ENCODE results near the gene ZNF318. TPM values are rescaled to one million over a fixed set of nuclear protein-coding genes. Genes with fewer than 3 reads are reported as not detected.

The ZNF318 gene
- total and polyA plus RNA-seq, 2 donors (not counting 1 experiment from before 2014, with no cell fraction given) = 79.7 to 91.8 TPM

Small RNAs within 50 kb of the gene (small RNA-seq; reads per million reads assigned to genes)
- gene AL590383.1 (ENCODE audit: insufficient read length, low read depth, low replicate concordance) (not detected), gene RPL12P47 (ENCODE audit: insufficient read length, low read depth, low replicate concordance) (not detected)

Other genes with a start within 250 kb of the ZNF318 start
- gene SRF, start 198.4 kb downstream of the ZNF318 start, total RNA-seq = 22.7 and 23.1 TPM in 2 replicates
- gene SRF, start 198.4 kb downstream of the ZNF318 start, polyA plus RNA-seq = 21.7 and 24.8 TPM in 2 replicates
- gene CUL9, start 187.5 kb downstream of the ZNF318 start, total RNA-seq = 110 and 115 TPM in 2 replicates
- 98.0 and 129 TPM in 2 replicates for gene CUL9, start 187.5 kb downstream of the ZNF318 start, polyA plus RNA-seq
- gene DNPH1, start 140.2 kb downstream of the ZNF318 start, total RNA-seq = 25.8 and 29.0 TPM in 2 replicates
- 46.2 and 52.8 TPM in 2 replicates for gene DNPH1, start 140.2 kb downstream of the ZNF318 start, polyA plus RNA-seq
- gene TTBK1, start 126.2 kb downstream of the ZNF318 start, total RNA-seq = 0.07 TPM in 2 replicates
- gene TTBK1, start 126.2 kb downstream of the ZNF318 start, polyA plus RNA-seq = not detected in 2 replicates
- not detected in 2 replicates for gene SLC22A7, start 71.4 kb downstream of the ZNF318 start, total RNA-seq
- not detected in 2 replicates for gene SLC22A7, start 71.4 kb downstream of the ZNF318 start, polyA plus RNA-seq
- 25.8 and 27.9 TPM in 2 replicates for gene CRIP3, start 60.8 kb downstream of the ZNF318 start, total RNA-seq
- 64.0 and 64.6 TPM in 2 replicates for gene CRIP3, start 60.8 kb downstream of the ZNF318 start, polyA plus RNA-seq
- gene ABCC10, start 57.9 kb upstream of the ZNF318 start, total RNA-seq = 71.5 and 84.2 TPM in 2 replicates
- 31.4 and 39.5 TPM in 2 replicates for gene ABCC10, start 57.9 kb upstream of the ZNF318 start, polyA plus RNA-seq
- gene DLK2, start 85.9 kb upstream of the ZNF318 start, total RNA-seq = 0.58 TPM in 1 of 2 replicates, not detected in the other
- gene DLK2, start 85.9 kb upstream of the ZNF318 start, polyA plus RNA-seq = 0.20 and 0.34 TPM in 2 replicates
- gene TJAP1, start 107.9 kb upstream of the ZNF318 start, total RNA-seq = 57.1 and 59.1 TPM in 2 replicates
- gene TJAP1, start 107.9 kb upstream of the ZNF318 start, polyA plus RNA-seq = 70.7 and 79.3 TPM in 2 replicates
- gene LRRC73, start 140.7 kb upstream of the ZNF318 start, total RNA-seq = 0.99 and 1.2 TPM in 2 replicates
- gene LRRC73, start 140.7 kb upstream of the ZNF318 start, polyA plus RNA-seq = 0.06 TPM in 1 of 2 replicates, not detected in the other
- 82.1 and 92.6 TPM in 2 replicates for gene YIPF3, start 147.3 kb upstream of the ZNF318 start, total RNA-seq
- 64.3 and 107 TPM in 2 replicates for gene YIPF3, start 147.3 kb upstream of the ZNF318 start, polyA plus RNA-seq
- gene POLR1C, start 147.4 kb upstream of the ZNF318 start, total RNA-seq = 42.0 and 43.3 TPM in 2 replicates
- 21.4 and 26.9 TPM in 2 replicates for gene POLR1C, start 147.4 kb upstream of the ZNF318 start, polyA plus RNA-seq
- gene XPO5, start 206.4 kb upstream of the ZNF318 start, total RNA-seq = 45.7 and 48.1 TPM in 2 replicates
- 14.4 and 17.2 TPM in 2 replicates for gene XPO5, start 206.4 kb upstream of the ZNF318 start, polyA plus RNA-seq
- 24.8 and 26.4 TPM in 2 replicates for gene POLH, start 206.5 kb upstream of the ZNF318 start, total RNA-seq
- gene POLH, start 206.5 kb upstream of the ZNF318 start, polyA plus RNA-seq = 8.9 and 14.7 TPM in 2 replicates

Data from B cell (primary cell).